ENCODE results near the gene SHMT2. TPM values are rescaled to one million over a fixed set of nuclear protein-coding genes. Genes with fewer than 3 reads are reported as not detected.

The SHMT2 gene
- total and polyA plus RNA-seq, 2 of the 13 experiments (the other 11 are each of a cell fraction or from before 2014, with no cell fraction given) = 181 to 393 TPM

GRCh38 chr12:57229634-57230380, at the start of gene SHMT2 (continued):
- TF ChIP-seq HBP1 (CRISPR knock-in tag; IDR thresholded peaks at IDR 0.05; ENCODE audit: low read depth) = no peak; the same call in 1 of the 2 replicates
- peak; percentile 80; the same call in 1 of the 2 replicates for TF ChIP-seq ZNF670 (CRISPR knock-in tag; IDR thresholded peaks at IDR 0.05; ENCODE audit: borderline replicate concordance)
- peak; percentile 74; the same call in 1 of the 2 replicates for TF ChIP-seq HDAC1 (CRISPR knock-in tag; IDR thresholded peaks at IDR 0.05)
- TF ChIP-seq FOXK1 (CRISPR knock-in tag; IDR thresholded peaks at IDR 0.05; ENCODE audit: borderline replicate concordance, low read depth) = 0 out of 2 replicates have a peak, but pooled peaks have one; percentile 11
- no peak for TF ChIP-seq ZNF543 (CRISPR knock-in tag; IDR thresholded peaks at IDR 0.05)
- no peak for TF ChIP-seq SOX6 (IDR thresholded peaks at IDR 0.05)
- TF ChIP-seq SOX6 (CRISPR knock-in tag; IDR thresholded peaks at IDR 0.05) = peak; percentile 24
- peak; percentile 39; the same call in 1 of the 2 replicates for TF ChIP-seq MEIS2 (CRISPR knock-in tag; IDR thresholded peaks at IDR 0.05)
- no peak for TF ChIP-seq TFAP4 (IDR thresholded peaks at IDR 0.05; ENCODE audit: borderline replicate concordance, low read depth)
- 0 out of 2 replicates have a peak, but pooled peaks have one; percentile 8 for TF ChIP-seq RXRB (CRISPR knock-in tag; IDR thresholded peaks at IDR 0.05; ENCODE audit: borderline replicate concordance)
- peak; percentile 86; the same call in 1 of the 2 replicates for TF ChIP-seq NFKB2 (CRISPR knock-in tag; IDR thresholded peaks at IDR 0.05; ENCODE audit: borderline replicate concordance)
- peak; percentile 33; the same call in 1 of the 2 replicates for TF ChIP-seq ZBTB7B (CRISPR knock-in tag; IDR thresholded peaks at IDR 0.05)
- no peak for TF ChIP-seq EEA1 (CRISPR knock-in tag; IDR thresholded peaks at IDR 0.05; ENCODE audit: borderline replicate concordance)
- peak; percentile 74; the same call in 1 of the 2 replicates for TF ChIP-seq THAP9 (CRISPR knock-in tag; IDR thresholded peaks at IDR 0.05; ENCODE audit: borderline replicate concordance)
- peak; percentile 70; the same call in 1 of the 2 replicates for TF ChIP-seq MEF2D (CRISPR knock-in tag; IDR thresholded peaks at IDR 0.05)
- peak; percentile 38 for TF ChIP-seq RBM39 (IDR thresholded peaks at IDR 0.05; ENCODE audit: low read depth, low read length, poor library complexity, severe bottlenecking)
- TF ChIP-seq MBNL3 (CRISPR knock-in tag; conservative IDR thresholded peaks at IDR 0.05) = no peak
- TF ChIP-seq ZNF251 (CRISPR knock-in tag; IDR thresholded peaks at IDR 0.05) = 0 out of 2 replicates have a peak, but pooled peaks have one; percentile 31
- peak; percentile 42; the same call in 1 of the 2 replicates for TF ChIP-seq ZNF331 (CRISPR knock-in tag; IDR thresholded peaks at IDR 0.05)
- peak; percentile 90 for TF ChIP-seq AGO1 (IDR thresholded peaks at IDR 0.05; ENCODE audit: low read depth, low read length, poor library complexity, severe bottlenecking)
- no peak for TF ChIP-seq XRCC5 (optimal IDR thresholded peaks at IDR 0.05; ENCODE audit: low read length)
- TF ChIP-seq ZBTB7A (CRISPR knock-in tag; IDR thresholded peaks at IDR 0.05) = peak; percentile 51; the same call in 1 of the 2 replicates
- TF ChIP-seq BHLHE40 (IDR thresholded peaks at IDR 0.05; ENCODE audit: low read length) = peak; percentile 6; the same call in 1 of the 2 replicates

Measured in HepG2 (cell line).